HG03139 (cell line): ENCODE results near the gene FOXQ1.
"Not testable (repeated sequence)": the region's sequence is repeated elsewhere in the genome, so short reads cannot be mapped to it uniquely, and the experiment has no call there.

Source experiments
- ATAC-seq: cut with Tn5 transposase; IDR thresholded peaks from one replicate; pipeline ENCODE4 v1.9.1; 2021; ENCODE audit not compliant: unreplicated experiment

FOXQ1 gene

GRCh38 chr6:1290805-1291204, 21.1 kb upstream of the FOXQ1 start:
- no peak for ATAC-seq

GRCh38 chr6:1291381-1291780, 20.5 kb upstream of the FOXQ1 start:
- ATAC-seq, result no peak

- ATAC-seq, result no peak
Observed at GRCh38 chr6:1295420-1295819, 16.5 kb upstream of the FOXQ1 start.

GRCh38 chr6:1296079-1296478, 15.8 kb upstream of the FOXQ1 start:
- no peak for ATAC-seq

GRCh38 chr6:1296542-1296941, 15.4 kb upstream of the FOXQ1 start:
- no peak for ATAC-seq

- ATAC-seq, result no peak
Observed at GRCh38 chr6:1297746-1298145, 14.2 kb upstream of the FOXQ1 start.

GRCh38 chr6:1298768-1299167, 13.1 kb upstream of the FOXQ1 start:
- no peak for ATAC-seq

GRCh38 chr6:1306133-1306532, 5.8 kb upstream of the FOXQ1 start:
- no peak for ATAC-seq

- no peak for ATAC-seq
Observed at GRCh38 chr6:1309366-1309765, 2.5 kb upstream of the FOXQ1 start.

GRCh38 chr6:1310628-1311399, 1.1 kb upstream of the FOXQ1 start:
- ATAC-seq, result no peak

GRCh38 chr6:1312203-1312472, 240 bp downstream of the FOXQ1 start:
- no peak for ATAC-seq

GRCh38 chr6:1312473-1313367, 822 bp downstream of the FOXQ1 start:
- no peak for ATAC-seq

- no peak for ATAC-seq
Observed at GRCh38 chr6:1313384-1313766, 1.5 kb downstream of the FOXQ1 start.

GRCh38 chr6:1313767-1314503, 2.0 kb downstream of the FOXQ1 start:
- ATAC-seq, result no peak

GRCh38 chr6:1314617-1315016, 2.7 kb downstream of the FOXQ1 start:
- no peak for ATAC-seq

- no peak for ATAC-seq
Observed at GRCh38 chr6:1315201-1315559, 3.3 kb downstream of the FOXQ1 start.

GRCh38 chr6:1315560-1316386, 3.9 kb downstream of the FOXQ1 start:
- ATAC-seq, result no peak

GRCh38 chr6:1316489-1316971, 4.6 kb downstream of the FOXQ1 start:
- ATAC-seq, result no peak

- ATAC-seq, result no peak
Observed at GRCh38 chr6:1317302-1317815, 5.5 kb downstream of the FOXQ1 start.

- ATAC-seq, result no peak
Observed at GRCh38 chr6:1318036-1318435, 6.1 kb downstream of the FOXQ1 start.

- not testable (repeated sequence) for ATAC-seq
Observed at GRCh38 chr6:1318584-1318983, 6.7 kb downstream of the FOXQ1 start.
